ENCODE results near the gene ABHD15.

GRCh38 chr17:29588017-29588561 is 21.3 kb upstream of the ABHD15 start:
- no peak for TF ChIP-seq CTCF (IDR thresholded peaks at IDR 0.05; ENCODE audit: low read depth, low read length, poor library complexity, severe bottlenecking)
- TF ChIP-seq EZH2phosphoT487 (IDR thresholded peaks at IDR 0.05; ENCODE audit: borderline replicate concordance, low read length): no peak

Measured in DOHH2 (cell line).